ENCODE results near the gene NOXA1. TPM values are rescaled to one million over a fixed set of nuclear protein-coding genes. Genes with fewer than 3 reads are reported as not detected.
A peak's percentile ranks its signal among the peaks of the same experiment; 100 is the strongest.
"Not testable (repeated sequence)": the region's sequence is repeated elsewhere in the genome, so short reads cannot be mapped to it uniquely, and the experiment has no call there.

The NOXA1 gene
- total and polyA plus RNA-seq, 4 donors: 1.4 to 14.6 (median 10.6) TPM

DNA sequence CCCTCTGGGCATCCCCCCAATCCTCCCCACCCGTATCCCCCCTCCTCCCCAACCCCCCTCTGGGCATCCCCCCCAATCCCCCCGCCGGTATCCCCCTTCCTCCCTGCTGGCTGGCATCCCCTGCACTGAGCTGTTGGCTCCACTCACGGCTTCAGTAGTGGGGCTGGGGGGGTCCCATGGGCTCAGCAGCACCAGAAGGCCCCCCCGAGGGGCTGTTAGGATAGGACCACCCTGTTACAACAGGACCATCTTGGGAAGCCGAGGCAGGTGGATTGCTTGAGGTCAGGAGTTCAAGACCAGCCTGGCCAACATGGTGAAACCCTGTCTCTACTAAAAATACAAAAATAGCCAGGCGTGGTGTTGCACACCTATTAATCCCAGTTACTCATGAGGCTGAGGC, 42.6 kb upstream of the NOXA1 start:
- Histone ChIP-seq H3K36me3 (ENCODE audit: control insufficient read depth, insufficient read depth, low read length) (peaks cover 49% of the 10 kb centered on the region), H3K4me3 (ENCODE audit: low read depth, low read length) (no peak overlapping the region), H3K27ac (ENCODE audit: low read depth, low read length) (no peak overlapping the region), H3K9me3 (ENCODE audit: control insufficient read depth, insufficient read depth, low read length) (no peaks in the 10 kb centered on the region), H3K4me1 (ENCODE audit: control insufficient read depth, insufficient read depth, low read length) (peaks cover 4% of the 10 kb centered on the region), H3K27me3 (ENCODE audit: control insufficient read depth, insufficient read depth, low read length) (no peaks in the 10 kb centered on the region)
- 94% methylated on average over 2 of the region's 7 CpGs for WGBS (ENCODE audit: insufficient coverage)
- no peak for DNase-seq (ENCODE audit: low read depth in 4 of 6, low spot score in 6 of 6)

DNA sequence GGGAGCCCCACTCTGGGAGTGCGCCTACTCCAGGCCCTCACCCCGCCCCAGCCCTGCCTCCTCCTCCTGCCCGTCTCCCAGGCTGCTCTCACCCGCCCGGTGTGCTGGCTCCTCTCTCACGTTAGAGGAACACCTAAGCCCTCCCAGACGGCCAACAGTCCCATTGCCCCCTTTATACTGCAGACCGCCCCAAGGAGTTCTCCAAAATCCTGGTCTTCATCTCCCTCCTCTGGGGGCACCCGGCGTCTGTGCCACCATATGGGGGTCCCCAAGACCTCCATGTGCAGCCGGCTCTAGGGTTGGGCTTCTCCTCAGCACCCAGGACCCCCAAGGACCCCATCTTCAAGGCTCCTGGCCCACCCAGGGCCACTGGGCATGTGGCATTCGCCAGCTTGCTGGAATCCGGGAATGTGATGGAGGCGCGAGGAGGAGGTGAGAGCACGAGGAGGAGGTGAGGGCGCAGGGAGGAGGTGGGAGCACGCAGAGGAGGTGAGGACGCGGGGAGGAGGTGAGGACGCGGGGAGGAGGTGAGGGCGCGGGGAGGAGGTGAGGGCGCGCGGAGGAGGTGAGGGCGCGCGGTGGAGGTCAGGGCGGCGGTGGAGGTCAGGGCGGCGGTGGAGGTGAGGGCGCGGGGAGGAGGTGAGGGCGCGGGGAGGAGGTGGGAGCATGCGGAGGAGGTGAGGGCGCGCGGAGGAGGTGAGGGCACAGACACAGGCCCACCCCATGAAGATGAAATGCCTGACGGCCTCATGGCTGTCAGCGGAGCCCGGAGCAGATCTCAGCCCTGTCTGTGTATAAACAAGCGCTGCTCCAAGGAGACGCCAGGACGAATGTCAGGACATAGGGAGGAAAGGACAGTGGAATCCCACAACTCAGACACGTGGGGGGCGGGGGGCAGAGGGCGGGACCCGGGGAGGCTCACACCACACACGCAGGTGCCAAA, 41.4 kb upstream of the NOXA1 start:
- 90% methylated on average over 43 of the region's 53 CpGs for WGBS (ENCODE audit: insufficient coverage)
- Histone ChIP-seq H3K4me3 (ENCODE audit: low read depth, low read length) (no peak overlapping the region), H3K36me3 (ENCODE audit: control insufficient read depth, insufficient read depth, low read length) (peaks cover 59% of the 10 kb centered on the region), H3K27ac (ENCODE audit: low read depth, low read length) (no peak overlapping the region), H3K4me1 (ENCODE audit: control insufficient read depth, insufficient read depth, low read length) (peaks cover 4% of the 10 kb centered on the region), H3K27me3 (ENCODE audit: control insufficient read depth, insufficient read depth, low read length) (no peaks in the 10 kb centered on the region), H3K9me3 (ENCODE audit: control insufficient read depth, insufficient read depth, low read length) (no peaks in the 10 kb centered on the region)
- no peak for DNase-seq (ENCODE audit: low read depth in 4 of 6, low spot score in 6 of 6)

- 85% methylated on average over 22 of the region's 25 CpGs for WGBS (ENCODE audit: insufficient coverage)
- peaks cover 12% of the 10 kb centered on the region for H3K4me1 ChIP-seq (ENCODE audit: control insufficient read depth, insufficient read depth, low read length)
- H3K27me3 ChIP-seq (ENCODE audit: control insufficient read depth, insufficient read depth, low read length): no peaks in the 10 kb centered on the region
- DNase-seq (ENCODE audit: low read depth in 4 of 6, low spot score in 6 of 6): no peak
- H3K4me3 ChIP-seq (ENCODE audit: low read depth, low read length): no peak overlapping the region
- H3K36me3 ChIP-seq (ENCODE audit: control insufficient read depth, insufficient read depth, low read length): peaks cover 66% of the 10 kb centered on the region
- H3K9me3 ChIP-seq (ENCODE audit: control insufficient read depth, insufficient read depth, low read length): no peaks in the 10 kb centered on the region
- no peak overlapping the region for H3K27ac ChIP-seq (ENCODE audit: low read depth, low read length)
Measured at GRCh38 chr9:137382444-137383080, 40.6 kb upstream of the NOXA1 start.

DNA sequence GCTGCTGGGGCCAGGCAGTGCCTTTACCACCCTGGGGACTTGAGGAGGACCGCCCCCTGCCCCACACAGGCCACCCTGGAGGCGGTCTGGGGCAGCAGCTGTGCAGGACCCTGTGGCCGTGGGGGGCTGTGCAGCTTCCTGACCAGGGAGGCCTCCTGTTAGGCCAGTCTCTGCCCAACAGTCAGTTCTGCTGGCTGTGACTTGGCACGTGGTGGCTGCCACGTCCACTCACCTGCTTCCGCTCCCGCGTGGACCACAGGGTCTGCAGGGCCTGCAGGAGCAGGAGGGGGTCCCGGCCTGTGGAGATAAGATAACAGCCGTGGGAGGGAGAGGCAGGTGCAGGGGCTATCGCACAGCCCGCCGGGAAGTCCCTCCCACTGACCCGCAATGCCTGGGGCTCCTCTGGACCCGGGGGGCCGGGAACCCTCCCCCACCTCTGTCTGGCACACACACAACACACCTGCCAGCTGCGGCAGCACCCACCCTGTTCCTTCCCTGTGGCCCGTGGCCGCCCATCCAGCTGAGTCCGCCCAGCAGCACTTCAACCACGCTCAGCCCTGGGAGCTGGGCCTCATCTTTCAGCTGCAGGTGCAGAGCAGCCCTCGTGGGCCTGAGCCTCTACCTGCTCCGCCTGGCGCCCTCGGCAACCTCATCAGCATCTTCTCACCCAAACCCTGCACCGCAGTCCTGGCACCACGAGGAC, 40.0 kb upstream of the NOXA1 start:
- Histone ChIP-seq H3K4me3 (ENCODE audit: low read depth, low read length) (no peak overlapping the region), H3K27me3 (ENCODE audit: control insufficient read depth, insufficient read depth, low read length) (no peaks in the 10 kb centered on the region), H3K27ac (ENCODE audit: low read depth, low read length) (no peak overlapping the region), H3K9me3 (ENCODE audit: control insufficient read depth, insufficient read depth, low read length) (no peaks in the 10 kb centered on the region), H3K4me1 (ENCODE audit: control insufficient read depth, insufficient read depth, low read length) (peaks cover 18% of the 10 kb centered on the region), H3K36me3 (ENCODE audit: control insufficient read depth, insufficient read depth, low read length) (peaks cover 73% of the 10 kb centered on the region)
- WGBS (ENCODE audit: insufficient coverage): 79% methylated on average over 26 of the region's 27 CpGs
- no peak for DNase-seq (ENCODE audit: low read depth in 4 of 6, low spot score in 6 of 6)

- Histone ChIP-seq H3K36me3 (ENCODE audit: control insufficient read depth, insufficient read depth, low read length) (peaks cover 76% of the 10 kb centered on the region), H3K4me3 (ENCODE audit: low read depth, low read length) (no peak overlapping the region), H3K27ac (ENCODE audit: low read depth, low read length) (no peak overlapping the region), H3K9me3 (ENCODE audit: control insufficient read depth, insufficient read depth, low read length) (no peaks in the 10 kb centered on the region), H3K4me1 (ENCODE audit: control insufficient read depth, insufficient read depth, low read length) (peaks cover 25% of the 10 kb centered on the region), H3K27me3 (ENCODE audit: control insufficient read depth, insufficient read depth, low read length) (no peaks in the 10 kb centered on the region)
- WGBS (ENCODE audit: insufficient coverage): 76% methylated on average over 31 of the region's 39 CpGs
- DNase-seq (ENCODE audit: low read depth in 4 of 6, low spot score in 6 of 6): peak in 1 of 6 donors; percentile 47
Measured at GRCh38 chr9:137383784-137384756, 39.1 kb upstream of the NOXA1 start.

DNA sequence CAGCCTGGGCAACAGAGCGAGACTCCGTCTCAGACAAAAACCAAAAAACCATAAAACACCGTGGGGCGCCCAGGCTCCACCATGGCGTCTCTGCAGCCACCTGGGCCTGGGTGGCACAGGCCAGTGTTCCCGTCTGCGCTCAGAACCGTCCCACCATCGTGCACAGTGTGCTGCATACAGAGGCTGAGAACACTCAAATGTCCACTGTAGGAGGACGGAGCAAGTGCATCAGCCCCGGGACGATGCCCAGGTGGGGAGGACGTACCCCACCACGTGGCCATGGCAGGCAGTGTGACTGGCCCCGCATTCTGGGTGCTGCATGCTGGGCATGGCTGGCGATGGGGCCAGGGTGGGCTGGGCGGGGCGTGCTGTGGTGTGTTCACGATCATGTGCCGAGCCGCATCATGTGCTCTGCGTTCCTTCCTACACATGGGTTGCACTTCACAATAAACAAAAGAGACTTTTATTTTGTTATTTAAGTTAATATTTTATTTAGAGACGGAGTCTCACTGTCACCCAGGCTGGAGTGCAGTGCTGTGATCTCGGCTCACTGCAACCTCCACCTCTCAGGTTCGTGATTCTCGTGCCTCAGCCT, 38.0 kb upstream of the NOXA1 start:
- 88% methylated on average over 19 of the region's 26 CpGs for WGBS (ENCODE audit: insufficient coverage)
- Histone ChIP-seq H3K4me3 (ENCODE audit: low read depth, low read length) (no peak overlapping the region), H3K9me3 (ENCODE audit: control insufficient read depth, insufficient read depth, low read length) (no peaks in the 10 kb centered on the region), H3K27ac (ENCODE audit: low read depth, low read length) (no peak overlapping the region), H3K36me3 (ENCODE audit: control insufficient read depth, insufficient read depth, low read length) (peaks cover 75% of the 10 kb centered on the region), H3K27me3 (ENCODE audit: control insufficient read depth, insufficient read depth, low read length) (no peaks in the 10 kb centered on the region), H3K4me1 (ENCODE audit: control insufficient read depth, insufficient read depth, low read length) (peaks cover 25% of the 10 kb centered on the region)
- DNase-seq (ENCODE audit: low read depth in 4 of 6, low spot score in 6 of 6): no peak

- not testable (repeated sequence) for DNase-seq (ENCODE audit: low read depth in 4 of 6, low spot score in 6 of 6); H3K9me3 ChIP-seq (ENCODE audit: control insufficient read depth, insufficient read depth, low read length); H3K4me3 ChIP-seq (ENCODE audit: low read depth, low read length); H3K27me3 ChIP-seq (ENCODE audit: control insufficient read depth, insufficient read depth, low read length); H3K27ac ChIP-seq (ENCODE audit: low read depth, low read length)
- WGBS (ENCODE audit: insufficient coverage): 77% methylated on average over 12 of the region's 12 CpGs
- Histone ChIP-seq H3K36me3 (ENCODE audit: control insufficient read depth, insufficient read depth, low read length) (peaks cover 84% of the 10 kb centered on the region), H3K4me1 (ENCODE audit: control insufficient read depth, insufficient read depth, low read length) (peaks cover 32% of the 10 kb centered on the region)
Measured at GRCh38 chr9:137386507-137387113, 36.6 kb upstream of the NOXA1 start.

DNA sequence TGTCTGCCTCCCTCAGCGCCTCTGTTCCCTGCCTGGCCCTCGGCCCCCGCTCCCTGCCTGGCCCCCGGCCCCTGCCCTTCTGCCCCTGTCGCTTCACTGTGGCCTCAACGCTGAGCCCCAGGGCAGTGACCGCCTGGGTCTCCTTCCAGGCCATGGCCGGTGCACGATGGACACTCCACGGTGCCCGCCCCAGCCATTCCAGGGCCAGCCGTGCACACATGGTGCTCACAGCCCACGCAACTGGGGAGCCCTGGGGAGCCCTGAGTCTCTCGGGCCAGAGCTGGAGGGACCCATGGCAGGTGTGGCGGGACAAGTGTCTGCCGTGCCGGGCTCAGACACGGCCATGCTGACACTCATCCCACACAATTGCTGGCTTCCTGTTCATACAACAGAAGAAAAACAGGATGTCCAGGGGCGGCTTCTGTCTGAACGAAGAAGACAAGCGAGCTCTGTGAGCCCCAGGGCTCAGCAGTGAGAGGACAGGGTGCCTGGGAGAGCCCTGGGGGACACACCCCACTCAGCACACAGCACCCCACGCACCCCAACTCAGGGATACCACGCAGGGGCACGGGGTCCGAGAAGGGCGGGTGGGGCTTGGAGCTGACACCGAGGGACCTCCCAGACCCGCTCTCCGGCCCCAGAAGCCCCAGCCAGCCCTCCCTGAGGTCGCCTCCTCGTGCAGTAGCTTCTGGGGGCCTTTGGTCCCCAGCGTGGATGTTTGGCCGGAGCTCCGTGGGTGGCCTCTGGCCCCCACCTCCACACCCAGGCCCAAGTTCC, 35.9 kb upstream of the NOXA1 start:
- H3K4me3 ChIP-seq (ENCODE audit: low read depth, low read length): no peak overlapping the region
- DNase-seq (ENCODE audit: low read depth in 4 of 6, low spot score in 6 of 6): no peak
- H3K27ac ChIP-seq (ENCODE audit: low read depth, low read length): no peak overlapping the region
- H3K36me3 ChIP-seq (ENCODE audit: control insufficient read depth, insufficient read depth, low read length): peaks cover 84% of the 10 kb centered on the region
- H3K27me3 ChIP-seq (ENCODE audit: control insufficient read depth, insufficient read depth, low read length): no peaks in the 10 kb centered on the region
- H3K4me1 ChIP-seq (ENCODE audit: control insufficient read depth, insufficient read depth, low read length): peaks cover 32% of the 10 kb centered on the region
- WGBS (ENCODE audit: insufficient coverage): 64% methylated on average over 34 of the region's 34 CpGs
- no peaks in the 10 kb centered on the region for H3K9me3 ChIP-seq (ENCODE audit: control insufficient read depth, insufficient read depth, low read length)
